HG02759 (cell line): ENCODE results near the gene CCDC146.
"Not testable (repeated sequence)": the region's sequence is repeated elsewhere in the genome, so short reads cannot be mapped to it uniquely, and the experiment has no call there.

ENCODE experiments used
- ATAC-seq: cut with Tn5 transposase; IDR thresholded peaks from one replicate; pipeline ENCODE4 v1.9.1; 2021; ENCODE audit warnings: mild to moderate bottlenecking, moderate library complexity; ENCODE audit not compliant: unreplicated experiment

The CCDC146 gene, protein sequence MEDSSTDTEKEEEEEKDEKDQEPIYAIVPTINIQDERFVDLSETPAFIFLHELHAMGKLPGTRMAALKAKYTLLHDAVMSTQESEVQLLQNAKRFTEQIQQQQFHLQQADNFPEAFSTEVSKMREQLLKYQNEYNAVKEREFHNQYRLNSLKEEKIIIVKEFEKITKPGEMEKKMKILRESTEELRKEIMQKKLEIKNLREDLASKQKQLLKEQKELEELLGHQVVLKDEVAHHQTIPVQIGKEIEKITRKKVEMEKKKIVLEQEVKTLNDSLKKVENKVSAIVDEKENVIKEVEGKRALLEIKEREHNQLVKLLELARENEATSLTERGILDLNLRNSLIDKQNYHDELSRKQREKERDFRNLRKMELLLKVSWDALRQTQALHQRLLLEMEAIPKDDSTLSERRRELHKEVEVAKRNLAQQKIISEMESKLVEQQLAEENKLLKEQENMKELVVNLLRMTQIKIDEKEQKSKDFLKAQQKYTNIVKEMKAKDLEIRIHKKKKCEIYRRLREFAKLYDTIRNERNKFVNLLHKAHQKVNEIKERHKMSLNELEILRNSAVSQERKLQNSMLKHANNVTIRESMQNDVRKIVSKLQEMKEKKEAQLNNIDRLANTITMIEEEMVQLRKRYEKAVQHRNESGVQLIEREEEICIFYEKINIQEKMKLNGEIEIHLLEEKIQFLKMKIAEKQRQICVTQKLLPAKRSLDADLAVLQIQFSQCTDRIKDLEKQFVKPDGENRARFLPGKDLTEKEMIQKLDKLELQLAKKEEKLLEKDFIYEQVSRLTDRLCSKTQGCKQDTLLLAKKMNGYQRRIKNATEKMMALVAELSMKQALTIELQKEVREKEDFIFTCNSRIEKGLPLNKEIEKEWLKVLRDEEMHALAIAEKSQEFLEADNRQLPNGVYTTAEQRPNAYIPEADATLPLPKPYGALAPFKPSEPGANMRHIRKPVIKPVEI

DNA sequence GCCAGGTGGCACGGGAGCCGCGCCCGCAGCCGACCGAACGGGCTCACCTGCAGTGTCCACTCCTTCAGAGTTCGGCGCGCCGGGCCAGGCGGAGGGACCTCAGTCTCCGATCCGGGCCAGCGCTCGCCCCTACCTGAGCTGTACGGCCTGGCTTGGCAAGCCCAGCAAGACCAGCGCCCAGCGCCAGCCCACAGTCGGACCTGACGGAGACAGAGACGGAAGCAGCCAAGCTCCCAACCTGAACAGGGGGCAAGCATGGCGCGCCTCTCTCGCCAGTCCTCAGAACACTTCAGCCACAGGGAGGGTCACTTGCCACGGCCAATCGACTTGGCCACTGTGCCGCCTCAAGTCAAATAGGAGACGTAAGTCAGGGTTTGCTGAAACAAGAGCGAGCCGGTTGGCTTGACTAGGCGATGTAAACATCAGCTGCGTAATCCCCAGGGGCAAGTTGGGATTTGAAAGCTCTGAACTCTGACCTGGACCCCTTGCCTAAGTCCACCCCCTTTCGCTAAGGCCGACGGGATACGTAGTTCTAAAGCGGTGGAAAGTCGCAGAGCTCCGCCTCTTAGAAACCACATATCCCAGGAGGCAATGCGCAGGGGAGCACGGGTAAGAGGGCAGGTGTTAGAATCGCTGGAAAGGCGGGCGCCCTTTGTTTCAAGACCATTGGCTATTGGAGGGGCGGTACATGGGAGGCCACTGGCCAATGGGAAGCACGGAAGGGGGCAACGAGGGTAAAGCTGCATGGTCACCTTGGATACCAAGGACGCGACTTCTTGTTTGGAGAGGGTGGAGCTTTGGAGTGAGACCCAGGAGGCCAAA lies at the start of gene CCDC146:
Gene CCDC146, plus strand, starts transcription at position 756 of the 822 bp plus-strand sequence. CDS start 45,054 bp downstream, outside the sequence.
- ATAC-seq, result peak; percentile 98

DNA sequence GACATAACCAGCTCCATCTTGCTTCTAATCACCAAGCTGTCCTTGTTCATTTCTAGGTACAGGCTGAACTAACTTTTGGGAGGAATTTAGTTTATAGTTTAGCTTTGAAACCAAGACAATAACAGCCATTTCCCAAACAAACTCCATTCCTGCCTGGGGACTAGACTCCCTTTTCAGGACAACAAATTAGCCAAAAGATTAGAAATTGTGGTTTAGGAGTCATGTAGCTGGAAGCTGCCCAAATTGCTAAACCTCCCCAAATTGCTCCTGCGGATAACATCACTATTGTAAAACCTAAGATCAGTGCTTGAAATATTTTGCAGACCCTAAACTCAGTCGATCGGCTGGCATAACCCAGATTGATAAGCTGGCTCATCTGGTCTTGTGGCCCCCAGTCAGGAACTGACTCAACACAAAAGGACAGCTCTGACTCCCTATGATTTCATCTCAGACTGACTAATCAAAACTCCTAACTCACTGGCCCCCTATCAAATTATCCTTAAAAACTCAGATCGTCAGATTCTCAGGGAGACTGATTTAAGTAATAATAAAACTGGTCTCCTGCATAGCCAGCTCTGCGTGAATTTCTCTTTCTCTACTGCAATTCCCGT lies 47.5 kb upstream of the CCDC146 start:
- not testable (repeated sequence) for ATAC-seq

DNA sequence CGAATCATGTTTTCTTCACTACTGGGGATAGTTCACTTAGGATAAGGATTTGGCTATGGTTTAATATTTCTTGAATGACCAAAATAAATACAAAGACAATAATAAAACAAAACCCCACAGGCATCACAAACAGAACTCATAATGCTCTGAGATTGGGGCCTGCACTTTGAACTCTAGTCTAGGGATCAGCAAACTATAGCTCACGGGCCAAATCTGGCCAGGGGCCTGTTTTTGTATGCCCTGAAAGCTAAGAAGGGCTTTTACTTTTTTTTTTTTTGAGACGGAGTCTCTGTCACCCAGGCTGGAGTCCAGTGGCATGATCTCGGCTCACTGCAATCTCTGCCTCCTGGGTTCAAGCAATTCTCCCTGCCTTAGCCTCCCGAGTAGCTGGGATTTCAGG lies 45.4 kb upstream of the CCDC146 start:
- ATAC-seq, result not testable (repeated sequence)

DNA sequence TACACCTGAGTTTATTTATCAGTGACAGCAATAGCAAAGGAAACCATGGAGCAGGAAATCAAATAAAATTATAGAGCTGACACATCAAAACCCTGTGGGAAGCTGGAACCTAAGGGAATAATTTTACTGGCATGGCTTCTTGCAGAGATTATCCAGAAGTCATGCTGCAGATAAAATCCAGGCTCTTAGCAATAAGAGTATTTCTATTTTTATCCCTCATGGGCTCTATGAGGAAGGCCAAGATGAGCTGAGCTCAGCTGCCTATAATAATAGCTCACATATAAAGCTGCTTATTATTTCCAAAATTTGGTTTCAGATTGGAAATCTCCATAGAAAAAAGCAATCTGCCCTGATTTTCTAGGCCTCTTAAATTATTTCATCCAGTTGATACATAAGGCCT lies 43.3 kb upstream of the CCDC146 start:
- ATAC-seq, result not testable (repeated sequence)

DNA sequence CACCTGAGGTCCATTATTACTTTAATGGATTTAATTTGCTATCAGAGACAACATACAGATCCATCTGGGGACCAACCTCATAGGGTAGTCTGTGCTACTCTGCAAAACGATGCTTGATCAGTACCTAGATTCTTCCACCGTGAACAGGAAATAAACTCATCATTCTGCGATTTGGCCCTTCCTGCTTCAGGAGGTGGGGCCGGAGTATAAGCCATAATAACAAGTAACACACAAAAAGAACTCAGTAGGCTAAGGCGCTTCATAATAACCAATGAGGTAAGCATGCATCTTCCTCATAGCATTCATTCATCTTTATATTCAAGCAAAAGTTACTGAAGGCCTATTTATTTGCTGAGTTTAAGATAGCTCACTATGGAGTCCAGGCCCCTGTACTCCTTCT lies 42.8 kb upstream of the CCDC146 start:
- not testable (repeated sequence) for ATAC-seq

DNA sequence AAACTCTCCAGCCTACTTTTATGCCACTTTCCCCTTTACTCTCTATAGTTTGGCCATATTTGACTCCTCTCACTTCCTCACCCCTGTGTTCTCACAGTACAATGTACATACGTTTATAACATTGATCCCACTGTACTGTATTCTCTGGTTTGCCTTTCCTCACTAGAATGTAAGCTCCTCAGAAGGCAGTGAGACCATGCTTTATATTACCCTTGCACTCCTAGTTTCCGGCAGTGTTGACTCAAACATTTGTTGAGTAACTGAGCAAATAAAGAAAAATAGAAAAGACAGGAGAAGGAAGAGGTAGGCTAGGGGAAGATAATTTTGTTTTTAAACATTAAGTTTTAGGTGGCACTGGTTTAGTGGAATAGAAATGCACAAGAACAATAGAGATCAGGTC lies 42.2 kb upstream of the CCDC146 start:
- not testable (repeated sequence) for ATAC-seq

DNA sequence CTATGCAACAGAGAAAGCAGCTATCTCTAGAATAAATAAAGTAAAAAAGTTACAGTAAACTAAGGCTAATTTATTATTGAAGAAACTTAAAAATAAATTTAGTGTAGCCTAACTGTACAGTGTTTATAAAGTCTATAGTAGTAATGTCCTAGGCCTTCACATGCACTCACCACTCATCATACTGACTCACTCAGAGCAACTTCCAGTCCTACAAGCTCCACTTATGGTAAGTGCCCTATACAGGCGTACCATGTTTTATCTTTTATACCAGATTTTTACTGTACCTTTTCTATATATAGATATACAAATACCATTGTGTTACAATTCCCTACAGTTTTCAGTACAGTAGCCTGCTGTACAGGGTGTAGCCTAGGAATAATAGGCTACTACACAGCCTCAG lies 40.2 kb upstream of the CCDC146 start:
- not testable (repeated sequence) for ATAC-seq

DNA sequence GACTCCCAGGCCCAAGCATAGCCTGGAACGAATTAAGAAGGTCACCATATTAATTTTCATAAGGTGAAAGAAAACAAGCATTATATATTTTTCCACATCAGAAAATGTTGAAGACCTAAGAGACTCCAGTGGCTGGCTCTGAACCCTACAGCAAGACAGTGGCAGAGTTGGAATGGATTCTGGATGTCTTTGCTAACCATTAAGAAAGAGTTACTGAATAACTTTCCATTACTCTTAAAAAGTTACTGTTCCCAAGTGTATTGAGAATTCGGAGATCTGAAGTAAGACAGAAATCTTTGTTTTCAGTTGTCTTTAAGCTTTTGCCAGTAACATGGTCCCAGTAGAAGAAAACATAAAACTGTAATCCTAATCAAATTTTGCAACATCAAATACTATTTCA lies 30.1 kb upstream of the CCDC146 start:
- ATAC-seq, result not testable (repeated sequence)

DNA sequence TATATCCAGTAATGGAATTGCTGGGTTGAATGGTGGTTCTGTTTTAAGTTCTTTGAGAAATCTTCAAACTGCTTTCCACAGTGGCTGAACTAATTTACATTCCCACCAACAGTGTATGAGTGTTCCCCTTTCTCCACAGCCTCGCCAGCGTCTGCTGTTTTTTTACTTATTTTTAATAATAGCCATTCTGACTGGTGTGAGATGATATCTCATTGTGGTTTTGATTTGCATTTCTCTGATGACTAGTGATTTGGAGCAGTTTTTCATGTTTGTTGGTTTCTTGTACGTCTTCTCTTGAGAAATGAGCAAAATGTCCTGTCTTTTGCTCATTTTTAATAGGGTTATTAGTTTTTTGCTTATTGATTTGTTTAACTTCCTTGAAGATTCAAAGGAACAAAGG lies 21.9 kb upstream of the CCDC146 start:
- not testable (repeated sequence) for ATAC-seq

DNA sequence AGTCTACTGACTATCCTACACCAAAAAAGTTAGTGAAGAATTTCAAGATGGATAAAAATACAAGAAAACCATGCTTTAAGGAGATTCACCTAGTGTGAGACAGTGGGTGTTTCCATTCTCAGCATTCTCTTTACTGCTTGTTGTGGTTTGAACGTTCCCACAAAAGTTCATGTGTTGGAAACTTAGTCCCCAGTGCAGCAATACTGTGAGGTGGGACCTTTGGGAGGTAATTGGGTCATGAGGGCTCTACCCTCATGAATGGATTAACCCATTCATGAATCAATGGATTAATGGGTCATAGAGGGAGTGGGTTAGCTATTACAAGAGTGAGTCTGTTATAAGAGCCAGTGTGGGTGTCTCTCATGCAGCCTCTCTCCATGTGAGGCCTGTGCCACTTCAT lies 21.2 kb upstream of the CCDC146 start:
- ATAC-seq, result not testable (repeated sequence)

DNA sequence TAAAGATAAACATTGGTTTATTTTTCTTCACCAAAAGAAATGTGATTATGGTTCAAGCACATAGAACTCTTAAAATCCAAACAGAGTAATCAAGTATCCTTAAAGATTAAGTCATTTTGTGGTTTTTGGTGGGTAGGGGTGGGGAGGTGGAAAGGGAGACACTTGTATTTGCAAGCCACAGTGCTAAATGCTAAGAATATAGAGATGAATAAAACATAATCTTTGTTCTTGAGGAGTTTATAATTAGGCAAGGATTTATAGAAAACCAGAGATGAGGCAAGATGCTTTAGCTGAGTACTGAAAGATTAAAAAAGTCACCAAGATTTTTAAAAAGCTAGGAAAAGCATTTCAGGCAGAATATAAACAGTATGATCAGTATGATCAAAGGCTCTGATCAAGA lies 19.7 kb upstream of the CCDC146 start:
- ATAC-seq, result not testable (repeated sequence)

DNA sequence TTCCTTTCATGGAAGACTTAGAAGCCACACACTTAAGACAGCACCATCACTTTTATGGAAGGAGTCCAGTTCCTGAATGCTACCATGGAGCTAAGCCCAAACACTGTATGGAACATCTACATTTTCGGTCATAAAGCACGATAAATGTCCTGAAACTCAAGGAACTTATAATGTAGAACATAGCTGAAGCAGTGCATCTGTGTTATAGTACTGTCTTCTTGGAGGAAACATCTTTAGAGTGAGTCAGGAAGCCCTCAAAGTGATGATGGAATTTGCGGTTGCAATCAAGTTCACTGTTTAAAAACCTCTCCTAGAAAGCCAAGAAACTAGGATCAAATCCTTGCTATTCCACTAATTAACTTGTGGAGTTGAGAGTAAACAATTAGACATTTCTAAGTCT lies 16.5 kb upstream of the CCDC146 start:
- ATAC-seq, result not testable (repeated sequence)

DNA sequence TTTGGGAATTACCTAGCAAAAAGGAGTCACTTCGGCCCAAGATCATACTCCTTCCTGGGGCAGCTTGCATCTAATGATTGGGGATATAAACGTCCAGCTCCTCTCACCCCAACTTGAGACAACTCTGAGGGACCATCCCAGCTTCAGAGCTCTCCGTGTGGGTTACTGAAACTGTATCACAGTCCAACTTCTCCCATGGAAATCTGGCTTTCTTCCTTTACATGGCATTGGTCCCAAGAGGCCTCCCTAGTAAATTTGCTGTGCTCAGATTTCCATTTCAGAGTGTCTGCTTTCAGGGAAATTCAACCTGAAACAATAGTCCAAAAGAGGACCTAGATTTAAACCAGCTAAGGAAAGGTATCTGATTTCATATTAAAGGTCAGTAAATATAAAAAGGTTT lies 14.8 kb upstream of the CCDC146 start:
- not testable (repeated sequence) for ATAC-seq

DNA sequence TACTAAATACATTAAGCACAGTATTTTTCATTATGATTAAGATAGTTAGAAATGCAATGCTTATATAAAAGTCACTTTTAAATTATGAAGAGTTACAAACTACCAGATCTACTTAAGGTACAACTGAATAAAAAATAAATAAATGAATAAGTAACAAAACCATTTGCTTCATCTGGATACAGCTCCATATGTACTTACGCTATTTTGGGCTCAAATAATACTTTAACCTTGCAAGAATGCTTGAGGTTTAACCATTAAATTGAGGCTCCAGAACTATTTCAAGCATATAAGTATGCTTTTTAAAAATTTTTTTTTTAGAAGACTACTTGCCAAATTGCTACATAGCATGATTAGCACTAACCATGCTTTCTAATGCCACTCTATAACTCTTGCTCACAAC lies 14.1 kb upstream of the CCDC146 start:
- ATAC-seq, result not testable (repeated sequence)

DNA sequence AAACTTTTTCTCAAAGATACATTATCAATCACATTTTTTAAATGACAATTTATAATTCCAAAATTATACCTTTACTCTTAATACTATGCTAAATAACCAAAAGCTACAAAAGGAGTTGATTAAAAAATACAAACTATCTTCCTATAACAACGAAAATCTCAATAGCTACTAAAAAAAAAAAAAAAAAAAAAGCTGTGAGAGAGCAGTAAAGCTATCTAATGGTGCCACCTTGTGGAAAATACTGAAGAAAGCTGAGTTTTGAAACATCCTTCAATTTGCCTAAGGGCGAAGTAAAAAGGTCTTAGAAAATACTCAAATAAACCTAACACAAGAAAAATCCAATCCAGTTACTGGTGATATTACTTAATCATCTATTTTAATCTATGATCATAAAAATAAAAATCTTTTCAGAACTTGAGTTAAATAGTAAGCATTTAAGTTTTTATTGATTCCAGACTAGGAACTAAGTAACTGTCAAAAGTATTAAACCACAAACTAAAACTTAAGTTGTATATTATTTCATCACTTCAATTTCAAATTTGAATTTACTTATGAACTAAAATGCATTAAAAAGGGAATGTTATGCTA lies 9.6 kb upstream of the CCDC146 start:
- ATAC-seq, result not testable (repeated sequence)

DNA sequence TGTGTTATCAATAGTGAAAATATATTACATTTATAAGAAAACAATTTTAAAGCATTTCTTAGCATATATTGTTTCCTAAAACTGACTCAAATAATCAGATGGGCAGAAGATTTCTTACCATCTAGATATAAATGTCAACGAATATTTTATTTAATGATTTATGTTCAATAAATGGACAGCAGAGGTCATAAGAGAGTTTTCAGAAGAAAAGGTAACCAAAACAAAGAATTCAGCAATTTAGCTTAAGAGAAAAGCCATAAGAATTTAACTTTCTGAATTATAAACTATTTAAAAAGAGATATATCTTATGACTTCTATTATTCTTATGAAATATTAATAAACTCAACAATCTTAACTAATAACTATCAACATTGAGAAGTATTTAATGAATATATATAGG lies 3.1 kb downstream of the CCDC146 start:
- not testable (repeated sequence) for ATAC-seq

DNA sequence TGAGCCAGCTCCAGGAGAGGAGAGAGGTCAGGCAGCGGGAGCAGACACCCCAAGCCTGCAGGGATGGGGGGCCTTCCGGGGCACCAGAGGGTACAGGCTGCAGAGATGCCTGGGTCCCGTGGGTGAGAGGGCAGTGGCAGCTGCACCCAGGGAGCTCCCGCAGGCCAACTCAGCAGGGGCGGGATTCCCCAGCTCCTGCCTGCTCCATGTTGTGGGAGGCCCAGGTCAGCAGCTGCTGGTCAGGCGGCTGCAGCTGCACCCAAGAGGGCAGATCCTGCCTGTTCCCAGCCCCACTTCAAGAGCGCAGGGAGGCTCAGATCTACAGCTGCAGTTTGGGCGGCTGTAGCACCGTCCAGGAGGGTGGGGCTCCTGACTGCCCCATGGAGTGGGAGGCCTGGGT lies 4.6 kb downstream of the CCDC146 start:
- ATAC-seq, result not testable (repeated sequence)

DNA sequence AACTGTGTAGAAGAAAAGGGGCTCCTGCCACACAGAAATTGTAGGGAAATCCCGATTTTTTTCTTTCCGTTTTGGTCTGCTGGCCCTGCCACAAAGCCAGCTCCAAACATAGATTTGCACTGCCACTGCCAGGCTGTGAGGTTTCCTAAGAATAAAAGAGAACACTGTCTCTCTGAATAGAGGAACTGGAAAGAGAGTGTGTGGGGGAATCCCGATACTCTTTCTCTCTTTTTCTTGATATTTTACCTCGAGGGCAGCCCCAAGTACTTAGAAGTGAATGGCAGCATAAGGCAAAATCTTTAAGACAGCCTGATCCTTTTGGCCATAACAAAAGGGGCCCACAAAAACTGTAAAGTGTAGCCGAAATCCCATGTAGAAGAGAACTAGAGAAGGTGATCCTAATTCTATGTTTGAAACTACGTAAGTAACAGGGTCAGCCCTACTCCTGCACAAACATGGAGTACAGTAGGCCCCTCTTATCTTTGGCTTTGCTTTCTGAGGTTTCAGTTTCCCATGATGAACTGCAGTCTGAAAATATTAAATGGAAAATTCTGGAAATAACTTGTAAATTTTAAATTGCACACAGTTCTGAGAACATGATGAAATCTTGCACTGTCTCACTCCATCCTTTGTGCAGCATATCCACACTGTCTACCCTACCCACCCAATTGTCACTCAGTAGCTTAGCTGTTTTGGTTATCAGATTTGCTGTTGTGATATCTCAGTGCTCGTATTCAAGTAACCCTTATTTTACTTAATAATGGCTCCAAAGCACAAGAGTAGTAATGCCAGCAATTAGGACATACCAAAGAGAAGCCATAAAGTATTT lies 6.4 kb downstream of the CCDC146 start:
- peak; percentile 85 for ATAC-seq

DNA sequence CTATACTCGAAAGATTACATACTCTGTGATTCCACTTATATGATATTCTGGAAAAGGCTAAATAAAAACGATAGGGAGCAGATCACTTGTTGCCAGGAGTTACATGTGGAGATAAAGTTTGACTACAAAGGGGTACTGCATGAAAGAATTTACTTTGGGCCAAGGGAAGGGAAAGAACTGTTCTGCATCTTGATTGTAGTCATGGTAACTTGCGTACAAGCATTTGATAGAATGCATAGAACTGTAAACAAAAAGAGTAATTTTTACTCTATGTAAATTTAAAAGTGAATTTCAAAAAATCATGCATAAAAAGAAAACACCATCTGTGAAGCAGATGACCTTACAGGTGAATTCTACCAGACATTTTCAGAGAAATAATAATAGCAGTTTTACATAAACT lies 9.4 kb downstream of the CCDC146 start:
- ATAC-seq, result not testable (repeated sequence)
